ENCODE results near the gene CEP76. TPM values are rescaled to one million over a fixed set of nuclear protein-coding genes. Genes with fewer than 3 reads are reported as not detected.

CEP76 gene
- polyA plus RNA-seq, 3 donors: 2.7 to 3.4 (median 3.0) TPM

- no peak overlapping the region for H3K9ac ChIP-seq (ENCODE audit: insufficient read depth, low read length, poor library complexity, severe bottlenecking)
- Mint-ChIP-seq H3K27ac (no peak overlapping the region), H3K27me3 (ENCODE audit: low read depth in 3 of 3) (peaks cover 0 to 4% (median 2%) of the 10 kb centered on the region in 3 donors), H3K4me3 (no peak overlapping the region), H3K36me3 (no peaks in the 10 kb centered on the region), H3K9me3 (peaks cover 0 to 8% (median 0%) of the 10 kb centered on the region in 7 donors), H3K4me1 (no peaks in the 10 kb centered on the region)
- H2AFZ ChIP-seq (ENCODE audit: insufficient read depth, low read depth, low read length, poor library complexity, severe bottlenecking): no peak overlapping the region
- 87% methylated on average over 2 of the region's 4 CpGs for WGBS (ENCODE audit: insufficient coverage)
- intact Hi-C loops (cut with micrococcal nuclease): no loop called here
- no peaks in the 10 kb centered on the region for H4K20me1 ChIP-seq (ENCODE audit: insufficient read depth, low read length)
- H3K27me3 ChIP-seq (ENCODE audit: control insufficient read depth in 2 of 2, insufficient read depth in 2 of 2, low read length in 2 of 2): no peaks in the 10 kb centered on the region
- TF ChIP-seq, protein P1, sequence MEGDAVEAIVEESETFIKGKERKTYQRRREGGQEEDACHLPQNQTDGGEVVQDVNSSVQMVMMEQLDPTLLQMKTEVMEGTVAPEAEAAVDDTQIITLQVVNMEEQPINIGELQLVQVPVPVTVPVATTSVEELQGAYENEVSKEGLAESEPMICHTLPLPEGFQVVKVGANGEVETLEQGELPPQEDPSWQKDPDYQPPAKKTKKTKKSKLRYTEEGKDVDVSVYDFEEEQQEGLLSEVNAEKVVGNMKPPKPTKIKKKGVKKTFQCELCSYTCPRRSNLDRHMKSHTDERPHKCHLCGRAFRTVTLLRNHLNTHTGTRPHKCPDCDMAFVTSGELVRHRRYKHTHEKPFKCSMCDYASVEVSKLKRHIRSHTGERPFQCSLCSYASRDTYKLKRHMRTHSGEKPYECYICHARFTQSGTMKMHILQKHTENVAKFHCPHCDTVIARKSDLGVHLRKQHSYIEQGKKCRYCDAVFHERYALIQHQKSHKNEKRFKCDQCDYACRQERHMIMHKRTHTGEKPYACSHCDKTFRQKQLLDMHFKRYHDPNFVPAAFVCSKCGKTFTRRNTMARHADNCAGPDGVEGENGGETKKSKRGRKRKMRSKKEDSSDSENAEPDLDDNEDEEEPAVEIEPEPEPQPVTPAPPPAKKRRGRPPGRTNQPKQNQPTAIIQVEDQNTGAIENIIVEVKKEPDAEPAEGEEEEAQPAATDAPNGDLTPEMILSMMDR (IDR thresholded peaks at IDR 0.05): no peak
- no peaks in the 10 kb centered on the region for H3K79me2 ChIP-seq (ENCODE audit: insufficient read depth, low read length)
- H3K9me3 ChIP-seq (replicated peaks in 1 of 2; ENCODE audit: control insufficient read depth in 1 of 2, insufficient read depth in 1 of 2, low read length in 2 of 2): no peaks in the 10 kb centered on the region
- H3K4me2 ChIP-seq (replicated peaks; ENCODE audit: extremely low read depth, low read length, poor library complexity, severe bottlenecking): no peak overlapping the region
- no peak overlapping the region for H3K27ac ChIP-seq (ENCODE audit: low read depth in 1 of 2, low read length in 2 of 2)
- no peak overlapping the region for H3K4me3 ChIP-seq (replicated peaks in 1 of 3; ENCODE audit: low read depth in 2 of 3, low read length in 3 of 3)
- DNase-seq: no peak
- H3K4me1 ChIP-seq (ENCODE audit: control insufficient read depth in 1 of 2, insufficient read depth in 2 of 2, low read length in 2 of 2): no peaks in the 10 kb centered on the region
- no peaks in the 10 kb centered on the region for H3K36me3 ChIP-seq (replicated peaks in 1 of 2; ENCODE audit: control insufficient read depth in 1 of 2, insufficient read depth in 2 of 2, low read length in 2 of 2)
Measured at GRCh38 chr18:12751891-12752290, 49.4 kb upstream of the CEP76 start.

- Histone ChIP-seq H3K4me2 (replicated peaks; ENCODE audit: extremely low read depth, low read length, poor library complexity, severe bottlenecking) (no peak overlapping the region), H3K27me3 (ENCODE audit: control insufficient read depth in 2 of 2, insufficient read depth in 2 of 2, low read length in 2 of 2) (no peaks in the 10 kb centered on the region), H3K4me3 (replicated peaks in 1 of 3; ENCODE audit: low read depth in 2 of 3, low read length in 3 of 3) (no peak overlapping the region), H3K27ac (ENCODE audit: low read depth in 1 of 2, low read length in 2 of 2) (no peak overlapping the region), H2AFZ (ENCODE audit: insufficient read depth, low read depth, low read length, poor library complexity, severe bottlenecking) (no peak overlapping the region), H3K79me2 (ENCODE audit: insufficient read depth, low read length) (no peaks in the 10 kb centered on the region), H3K9ac (ENCODE audit: insufficient read depth, low read length, poor library complexity, severe bottlenecking) (no peak overlapping the region), H3K36me3 (replicated peaks in 1 of 2; ENCODE audit: control insufficient read depth in 1 of 2, insufficient read depth in 2 of 2, low read length in 2 of 2) (no peaks in the 10 kb centered on the region), H3K4me1 (ENCODE audit: control insufficient read depth in 1 of 2, insufficient read depth in 2 of 2, low read length in 2 of 2) (no peaks in the 10 kb centered on the region), H3K9me3 (replicated peaks in 1 of 2; ENCODE audit: control insufficient read depth in 1 of 2, insufficient read depth in 1 of 2, low read length in 2 of 2) (no peaks in the 10 kb centered on the region), H4K20me1 (ENCODE audit: insufficient read depth, low read length) (no peaks in the 10 kb centered on the region)
- WGBS (ENCODE audit: insufficient coverage): 96% methylated on average over 4 of the region's 5 CpGs
- H3K4me1 Mint-ChIP-seq: no peaks in the 10 kb centered on the region
- no peaks in the 10 kb centered on the region for H3K36me3 Mint-ChIP-seq
- H3K27ac Mint-ChIP-seq: peak overlapping the region in 1 of 7 donors; percentile 27
- no peak for DNase-seq
- peaks cover 0 to 7% (median 0%) of the 10 kb centered on the region in 7 donors for H3K9me3 Mint-ChIP-seq
- peaks cover 0 to 4% (median 2%) of the 10 kb centered on the region in 3 donors for H3K27me3 Mint-ChIP-seq (ENCODE audit: low read depth in 3 of 3)
- H3K4me3 Mint-ChIP-seq: no peak overlapping the region
- TF ChIP-seq, protein P1 (IDR thresholded peaks at IDR 0.05): no peak
- intact Hi-C loops (cut with micrococcal nuclease): no loop called here
Measured at GRCh38 chr18:12751503-12751884, 49.0 kb upstream of the CEP76 start.
